Stimulated activated CD8-positive, alpha-beta memory T cell treated with anti-CD3 and anti-CD28 coated beads, Interleukin-15, amount 100 ng/mL, for 24 hours (primary cell): ENCODE results near the gene MAPK12.
"Not testable (repeated sequence)": the region's sequence is repeated elsewhere in the genome, so short reads cannot be mapped to it uniquely, and the experiment has no call there.

ENCODE experiments used
- DNase-seq: peaks from one replicate; pipeline ENCODE4 v3.0.0-alpha.2; 2020; ENCODE audit warnings: low read depth

Gene MAPK12

DNA sequence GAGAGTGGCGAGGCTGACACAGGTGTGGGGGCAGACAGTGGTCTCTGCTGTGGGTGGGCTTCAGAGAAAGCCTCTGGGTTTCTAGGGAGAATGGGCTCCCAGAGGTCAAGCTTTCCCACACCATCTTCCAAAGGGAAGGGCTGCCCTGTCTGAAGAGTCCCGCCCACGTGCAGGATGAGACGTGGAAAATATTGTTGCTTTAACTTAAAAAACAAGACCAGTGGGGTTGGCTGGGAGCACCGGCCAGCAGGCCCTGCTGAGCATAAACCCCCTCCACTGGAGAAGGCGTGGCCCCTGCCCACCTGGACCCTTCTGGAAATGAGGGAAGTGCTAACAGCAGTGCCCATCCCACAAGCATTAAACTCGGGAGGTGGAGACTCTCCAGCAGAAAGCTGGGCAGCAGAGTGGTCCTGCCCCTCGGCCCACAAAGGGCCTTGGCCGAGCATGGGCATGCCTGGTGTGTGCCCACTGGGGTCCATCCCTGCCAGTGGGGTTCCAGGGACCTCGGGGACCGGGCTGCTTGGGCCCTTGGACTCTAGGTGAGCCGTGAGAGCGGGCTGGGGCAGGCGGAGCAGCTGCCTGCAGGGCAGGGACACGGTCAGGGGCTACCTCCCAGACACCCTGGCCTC lies 45.3 kb downstream of the MAPK12 start:
- no peak for DNase-seq

- DNase-seq: no peak
These were observed 46.0 kb downstream of the MAPK12 start for GRCh38 chr22:50215297-50216054.

- no peak for DNase-seq
These were observed 48.2 kb downstream of the MAPK12 start for GRCh38 chr22:50213263-50213662.

GRCh38 chr22:50211147-50211546 lies 50.3 kb downstream of the MAPK12 start:
- no peak for DNase-seq

- DNase-seq: no peak
These were observed 50.9 kb downstream of the MAPK12 start for GRCh38 chr22:50210378-50211139.

DNA sequence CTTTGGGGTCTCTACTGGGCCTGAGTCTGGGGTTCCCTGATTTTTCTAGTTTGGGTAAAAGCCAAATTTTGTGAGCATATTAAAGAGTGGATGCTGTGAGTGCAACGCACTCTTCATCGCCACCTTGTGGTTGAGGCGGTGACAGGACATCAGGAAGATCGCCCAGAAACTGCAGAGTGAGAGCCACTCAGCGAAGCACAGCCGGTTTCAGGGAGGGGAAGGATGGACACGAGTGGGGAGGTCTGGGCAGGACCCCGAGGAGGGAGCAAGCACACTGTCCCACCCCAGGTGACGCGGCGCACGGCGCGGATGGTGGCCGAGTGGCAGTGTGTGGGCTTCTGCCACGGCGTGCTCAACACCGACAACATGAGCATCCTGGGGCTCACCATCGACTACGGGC lies 51.6 kb downstream of the MAPK12 start:
- no peak for DNase-seq

GRCh38 chr22:50208939-50209892 lies 52.3 kb downstream of the MAPK12 start:
- no peak for DNase-seq

GRCh38 chr22:50208430-50208938 lies 53.0 kb downstream of the MAPK12 start:
- DNase-seq: no peak

- no peak for DNase-seq
These were observed 53.9 kb downstream of the MAPK12 start for GRCh38 chr22:50207383-50208140.

GRCh38 chr22:50206599-50206998 lies 54.9 kb downstream of the MAPK12 start:
- no peak for DNase-seq

GRCh38 chr22:50205781-50206569 lies 55.5 kb downstream of the MAPK12 start:
- no peak for DNase-seq

DNA sequence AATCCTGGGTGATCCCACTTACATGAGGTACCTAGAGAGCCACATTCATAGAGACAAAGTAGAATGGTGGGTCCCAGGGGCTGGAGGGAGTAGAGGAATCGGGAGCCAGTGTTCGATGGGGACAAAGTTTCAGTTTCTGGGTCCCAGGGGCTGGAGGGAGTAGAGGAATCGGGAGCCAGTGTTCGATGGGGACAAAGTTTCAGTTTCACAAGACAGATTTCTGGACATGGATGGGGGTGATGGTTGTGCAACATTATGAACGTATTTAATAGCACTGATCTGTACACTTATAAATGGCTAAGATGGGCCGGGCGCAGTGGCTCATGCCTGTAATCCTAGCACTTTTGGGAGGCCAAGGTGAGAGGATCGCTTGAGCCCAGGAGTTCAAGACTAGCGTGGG lies 56.5 kb downstream of the MAPK12 start:
- not testable (repeated sequence) for DNase-seq

DNA sequence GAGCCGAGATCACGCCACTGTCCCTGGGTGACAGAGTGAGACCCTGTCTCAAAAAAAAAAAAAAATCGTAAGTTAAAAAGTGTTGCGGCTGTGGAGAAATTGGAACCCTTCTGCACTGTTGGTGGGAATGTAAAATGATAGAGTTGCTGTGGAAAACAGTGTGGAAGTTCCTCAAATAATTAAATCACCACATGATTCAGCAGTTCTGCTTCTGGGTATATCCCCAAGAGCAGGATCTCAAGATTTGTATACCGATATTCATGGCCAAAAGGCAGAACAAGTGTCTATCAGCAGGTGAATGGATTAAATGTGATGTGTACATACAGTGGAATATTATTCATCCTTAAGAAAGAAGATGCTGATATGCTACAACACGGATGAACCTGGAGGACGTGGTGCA lies 56.9 kb downstream of the MAPK12 start:
- DNase-seq: no peak

DNA sequence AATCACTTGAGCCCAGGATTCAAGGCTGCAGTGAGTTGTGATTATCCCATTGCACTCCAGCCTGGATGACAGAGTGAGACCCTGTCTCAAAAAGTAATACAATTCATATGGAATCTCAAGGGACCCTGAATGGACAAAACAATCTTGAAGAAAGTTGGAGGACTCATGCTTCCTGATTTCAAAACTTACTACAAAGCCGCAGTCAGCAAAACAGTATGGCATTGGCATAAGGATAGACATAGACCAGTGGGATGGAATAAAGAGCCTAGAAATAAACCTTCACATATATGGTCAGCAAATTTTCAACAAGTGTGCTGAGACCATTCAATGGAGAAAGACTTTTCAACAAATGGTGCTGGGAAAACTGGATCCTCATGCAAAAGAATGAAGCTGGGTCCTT lies 58.2 kb downstream of the MAPK12 start:
- DNase-seq: no peak
